ENCODE data around the gene APBB1.

DNA sequence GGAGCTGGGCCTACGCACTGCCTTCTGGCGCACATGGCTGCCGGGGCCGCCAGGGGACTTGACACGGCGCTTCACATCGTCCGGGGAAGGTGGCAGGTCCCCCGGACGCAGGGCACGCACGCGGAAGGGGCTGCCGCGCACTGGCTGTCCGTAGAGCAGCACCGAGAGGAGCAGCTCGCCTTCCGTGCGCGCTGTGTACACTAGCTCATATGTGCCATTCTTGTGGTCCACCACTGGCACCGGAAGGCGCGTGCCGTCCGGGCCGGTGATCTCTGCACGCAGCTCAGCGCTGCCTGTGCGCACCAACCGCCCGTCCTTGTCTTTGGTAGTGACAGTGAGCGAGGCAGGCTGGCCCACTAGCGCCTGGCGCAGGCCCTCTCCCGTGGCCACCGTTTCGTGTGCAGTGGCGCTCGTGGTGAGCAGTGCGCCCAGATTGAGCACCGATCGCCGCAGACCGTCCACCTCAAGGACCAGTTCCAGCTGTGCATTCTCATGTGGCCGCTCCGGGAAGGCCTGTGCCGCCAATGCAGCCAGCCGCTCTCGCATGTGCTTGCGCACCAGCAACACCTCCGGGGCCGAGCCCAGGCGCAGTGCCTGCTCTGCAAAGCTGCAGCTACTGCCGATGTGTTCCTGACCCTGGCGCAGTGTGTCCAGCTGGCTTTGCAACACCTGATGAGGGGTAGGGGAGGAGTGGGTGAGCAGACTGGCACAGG, 37.6 kb upstream of the APBB1 start:
- TF ChIP-seq MXI1 (conservative IDR thresholded peaks at IDR 0.05; ENCODE audit: poor library complexity, severe bottlenecking) = no peak
- no peak for TF ChIP-seq EZH2 (IDR thresholded peaks at IDR 0.05; ENCODE audit: borderline replicate concordance, insufficient read depth, low read length, poor library complexity, severe bottlenecking)
- TF ChIP-seq, protein P1, sequence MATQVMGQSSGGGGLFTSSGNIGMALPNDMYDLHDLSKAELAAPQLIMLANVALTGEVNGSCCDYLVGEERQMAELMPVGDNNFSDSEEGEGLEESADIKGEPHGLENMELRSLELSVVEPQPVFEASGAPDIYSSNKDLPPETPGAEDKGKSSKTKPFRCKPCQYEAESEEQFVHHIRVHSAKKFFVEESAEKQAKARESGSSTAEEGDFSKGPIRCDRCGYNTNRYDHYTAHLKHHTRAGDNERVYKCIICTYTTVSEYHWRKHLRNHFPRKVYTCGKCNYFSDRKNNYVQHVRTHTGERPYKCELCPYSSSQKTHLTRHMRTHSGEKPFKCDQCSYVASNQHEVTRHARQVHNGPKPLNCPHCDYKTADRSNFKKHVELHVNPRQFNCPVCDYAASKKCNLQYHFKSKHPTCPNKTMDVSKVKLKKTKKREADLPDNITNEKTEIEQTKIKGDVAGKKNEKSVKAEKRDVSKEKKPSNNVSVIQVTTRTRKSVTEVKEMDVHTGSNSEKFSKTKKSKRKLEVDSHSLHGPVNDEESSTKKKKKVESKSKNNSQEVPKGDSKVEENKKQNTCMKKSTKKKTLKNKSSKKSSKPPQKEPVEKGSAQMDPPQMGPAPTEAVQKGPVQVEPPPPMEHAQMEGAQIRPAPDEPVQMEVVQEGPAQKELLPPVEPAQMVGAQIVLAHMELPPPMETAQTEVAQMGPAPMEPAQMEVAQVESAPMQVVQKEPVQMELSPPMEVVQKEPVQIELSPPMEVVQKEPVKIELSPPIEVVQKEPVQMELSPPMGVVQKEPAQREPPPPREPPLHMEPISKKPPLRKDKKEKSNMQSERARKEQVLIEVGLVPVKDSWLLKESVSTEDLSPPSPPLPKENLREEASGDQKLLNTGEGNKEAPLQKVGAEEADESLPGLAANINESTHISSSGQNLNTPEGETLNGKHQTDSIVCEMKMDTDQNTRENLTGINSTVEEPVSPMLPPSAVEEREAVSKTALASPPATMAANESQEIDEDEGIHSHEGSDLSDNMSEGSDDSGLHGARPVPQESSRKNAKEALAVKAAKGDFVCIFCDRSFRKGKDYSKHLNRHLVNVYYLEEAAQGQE (IDR thresholded peaks at IDR 0.05; ENCODE audit: borderline replicate concordance) = no peak

All from neural cell (in vitro differentiated cells).